Stimulated activated CD8-positive, alpha-beta memory T cell treated with anti-CD3 and anti-CD28 coated beads, Interleukin-7, amount 100 ng/mL, for 4 hours (primary cell): ENCODE data around the gene DNAAF9.
A peak's percentile ranks its signal among the peaks of the same experiment; 100 is the strongest.

Experiments
- DNase-seq, 2 donors: peaks; one replicate each; pipeline ENCODE4 v3.0.0-alpha.2; 2020; ENCODE audit warnings: low read depth in 2 of 2

Gene DNAAF9

DNA sequence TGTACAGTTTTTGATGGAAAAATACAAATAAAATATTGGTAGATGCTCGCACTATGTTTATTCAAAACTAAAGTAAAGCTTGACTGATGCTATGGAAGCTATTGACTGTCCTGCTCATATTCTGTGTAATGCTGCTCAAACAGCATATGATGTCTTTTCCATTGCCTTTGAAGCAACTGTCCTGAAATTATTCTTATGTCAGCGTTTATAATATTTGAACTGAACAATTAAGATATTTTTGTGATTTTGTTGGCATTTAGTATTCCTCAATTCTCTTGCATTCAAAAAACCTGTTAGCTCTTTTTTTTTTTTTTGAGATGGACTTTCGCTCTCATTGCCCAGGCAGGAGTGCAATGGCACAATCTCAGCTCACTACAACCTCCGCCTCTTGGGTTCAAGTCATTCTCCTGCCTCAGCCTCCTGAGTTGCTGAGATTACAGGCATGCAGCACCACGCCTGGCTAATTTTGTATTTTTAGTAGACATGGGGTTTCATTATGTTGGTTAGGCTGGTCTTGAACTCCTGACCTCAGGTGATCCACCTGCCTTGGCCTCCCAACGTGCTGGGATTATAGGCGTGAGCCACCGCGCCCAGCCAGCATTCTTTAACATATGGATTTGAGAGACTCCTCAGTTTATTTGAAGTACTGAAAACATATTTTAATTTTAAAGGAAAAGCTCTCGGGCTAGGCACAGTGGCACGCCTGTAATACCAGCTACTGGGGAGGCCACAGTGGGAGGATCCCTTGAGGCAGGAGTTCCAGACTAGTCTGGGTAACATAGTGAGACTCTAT is 5.3 kb upstream of the DNAAF9 start:
- DNase-seq, result no peak

DNA sequence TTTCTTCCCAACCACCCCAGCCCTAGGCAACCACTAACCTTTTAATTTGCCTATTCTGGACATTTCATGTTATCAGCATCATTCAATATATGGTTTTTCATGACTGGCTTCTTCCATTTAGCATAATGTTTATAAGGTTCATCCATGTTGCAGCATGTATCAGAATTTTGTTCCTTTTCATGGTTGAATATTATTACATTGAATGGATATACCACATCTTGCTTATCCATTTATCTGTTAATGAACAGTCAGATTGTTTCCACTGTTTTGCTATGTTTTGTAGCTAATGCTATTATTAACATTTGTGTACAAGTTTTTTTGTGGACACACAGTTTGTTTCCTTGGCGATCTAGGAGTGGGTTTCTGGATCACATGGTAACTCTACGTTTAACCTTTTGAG is 3.0 kb upstream of the DNAAF9 start:
- DNase-seq, result no peak

DNA sequence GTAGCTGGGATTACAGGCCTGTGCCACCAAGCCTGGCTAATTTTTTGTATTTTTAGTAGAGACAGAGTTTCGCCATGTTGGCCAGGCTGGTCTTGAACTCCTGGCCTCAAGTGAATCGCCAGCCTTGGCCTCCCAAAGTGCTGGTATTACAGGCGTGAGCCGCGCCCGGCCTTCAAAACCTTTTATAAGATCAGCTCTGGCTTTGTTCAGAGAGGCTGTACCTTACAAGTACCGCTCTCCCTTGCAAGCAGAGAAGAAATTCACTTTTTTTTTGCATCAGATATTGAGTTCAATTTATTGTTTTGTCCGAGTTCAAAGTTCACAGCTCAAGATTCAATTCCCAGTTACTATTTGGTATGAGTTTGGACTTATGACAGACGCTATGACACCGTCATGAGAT is 1.9 kb upstream of the DNAAF9 start:
- no peak for DNase-seq

DNA sequence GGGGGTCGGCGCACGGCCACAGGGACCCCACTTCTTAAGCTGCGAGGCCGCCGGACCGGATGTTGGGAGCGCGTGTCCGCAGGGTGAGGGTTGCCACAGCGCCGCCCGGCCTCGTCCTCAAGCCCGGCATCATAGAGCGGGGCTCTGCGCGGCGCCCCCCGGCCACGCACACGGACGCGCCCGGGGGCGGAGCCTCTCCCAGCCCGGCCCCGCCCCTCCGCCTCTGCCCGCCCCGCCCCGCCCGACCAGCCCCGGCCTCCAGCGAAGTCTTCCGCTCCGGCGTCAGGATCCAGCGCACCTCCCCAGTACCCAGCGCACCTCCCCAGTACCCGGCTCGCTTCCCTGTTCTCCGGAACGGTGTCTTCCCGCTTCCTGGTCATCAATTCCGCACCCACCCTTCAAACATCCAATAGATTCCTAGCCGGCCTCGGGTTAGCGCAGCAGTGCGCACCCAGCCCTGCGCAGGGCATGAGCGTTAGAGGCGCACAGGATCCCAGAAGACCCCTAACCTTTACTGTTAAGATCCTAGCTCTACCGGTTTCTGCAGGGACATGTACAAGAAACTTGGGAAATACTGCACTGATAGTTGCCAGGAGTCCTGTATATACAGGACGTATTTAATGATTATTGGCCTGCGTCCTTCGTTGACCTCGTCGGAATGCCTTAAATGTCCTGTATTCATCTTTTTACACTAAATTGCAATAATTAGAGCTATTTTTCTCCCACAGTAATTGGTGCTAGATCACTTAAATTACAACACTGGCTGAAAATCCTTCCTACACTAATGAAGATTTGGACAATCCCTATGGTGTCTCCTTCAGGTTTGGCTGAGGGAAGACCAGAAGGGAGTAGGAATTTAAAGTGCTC is 535 bp upstream of the DNAAF9 start:
- DNase-seq, result peak; percentile 26 to 64

DNA sequence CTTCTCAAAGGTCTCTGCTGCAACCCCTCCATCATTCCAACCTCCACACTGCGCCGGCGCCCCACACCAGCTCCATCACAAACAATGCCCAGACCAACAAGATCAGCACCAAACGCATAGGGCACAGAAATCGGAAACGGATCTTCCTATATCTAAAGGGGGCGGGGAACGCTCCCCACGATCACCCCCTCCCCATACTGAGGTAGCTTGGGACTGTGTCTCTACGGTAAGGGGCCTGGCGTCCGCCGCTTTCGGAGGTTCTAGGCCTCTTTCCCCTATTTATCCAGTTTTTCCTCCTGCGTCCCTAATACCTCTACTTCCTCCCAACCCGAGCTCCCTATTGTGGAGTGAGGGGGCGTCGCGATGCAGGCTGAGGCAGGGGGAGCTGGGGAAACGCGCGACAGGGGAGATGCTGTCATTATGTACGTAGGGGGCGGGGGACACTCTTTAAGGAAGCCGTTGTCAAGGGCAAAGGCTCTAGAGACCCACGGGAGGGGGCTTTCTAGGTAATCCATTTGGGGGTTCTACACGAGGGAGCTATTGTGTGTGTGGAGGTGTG is 909 bp downstream of the DNAAF9 start:
- no peak for DNase-seq

DNA sequence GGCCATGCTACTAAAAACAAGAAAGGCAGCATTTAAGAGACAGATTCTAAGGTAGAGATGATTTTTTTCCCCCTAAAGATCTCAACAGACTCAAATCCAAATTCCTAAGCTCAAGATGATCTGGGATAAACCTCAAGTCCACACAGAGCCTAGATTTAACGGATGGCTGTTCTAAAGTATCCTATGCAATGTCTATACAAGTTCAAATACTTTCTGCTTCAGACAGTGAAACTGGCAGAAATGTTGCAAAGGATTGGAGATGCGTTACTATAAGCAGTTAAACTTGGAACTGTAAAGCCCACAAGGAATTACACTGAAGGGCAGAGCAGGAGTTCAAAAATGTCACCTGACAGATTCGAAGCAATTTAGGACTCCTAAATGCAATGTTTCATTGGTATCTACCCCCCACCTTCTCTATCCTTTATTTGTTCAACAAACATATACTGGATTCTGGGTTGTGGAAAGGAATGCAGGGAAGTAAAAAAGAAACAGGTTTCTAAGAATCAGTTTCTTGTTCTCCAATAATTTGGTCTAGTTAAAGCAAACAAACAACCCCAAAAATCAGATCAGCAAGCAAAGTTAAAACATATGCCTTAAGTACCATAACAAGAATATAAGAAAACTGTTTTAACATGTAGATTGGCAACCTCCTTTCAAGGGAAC is 1.6 kb downstream of the DNAAF9 start:
- DNase-seq, result no peak

DNA sequence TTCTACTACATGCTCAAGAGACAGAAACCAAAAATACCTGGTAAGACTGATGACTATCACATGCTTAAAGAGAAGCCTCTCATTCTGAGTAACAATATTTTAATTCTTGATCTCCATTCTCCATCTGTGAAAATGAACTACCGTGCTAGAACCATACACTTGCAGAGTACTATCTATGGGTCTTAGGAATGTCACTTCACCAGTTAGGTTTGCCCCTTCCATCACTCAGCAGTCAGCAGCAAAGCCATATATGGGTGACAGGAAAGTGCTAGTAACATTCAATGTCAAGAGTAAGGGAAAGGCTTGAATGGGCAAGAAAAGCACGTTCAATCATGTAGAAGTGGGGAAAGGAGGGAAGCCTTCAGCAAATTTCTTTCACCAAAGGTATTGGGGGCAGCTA is 2.3 kb downstream of the DNAAF9 start:
- no peak for DNase-seq

DNA sequence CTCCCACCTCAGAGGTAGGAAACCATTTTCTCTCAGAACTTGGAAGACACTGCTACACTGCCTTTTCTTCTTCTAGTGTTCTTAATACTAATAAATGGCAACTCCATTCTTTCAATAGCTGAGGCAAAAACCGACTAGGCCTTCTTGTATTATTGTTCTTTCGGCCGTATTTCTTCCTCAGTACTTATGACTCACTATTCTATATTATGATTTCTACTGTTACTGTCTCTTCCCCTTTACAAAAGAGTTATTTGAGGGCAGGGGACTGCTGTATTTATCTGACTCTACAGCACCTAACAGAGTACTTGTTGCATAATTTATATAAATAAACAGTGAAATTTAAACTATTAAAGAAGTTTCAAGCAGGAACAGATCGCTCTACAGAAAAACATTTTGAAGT is 3.1 kb downstream of the DNAAF9 start:
- DNase-seq, result no peak

DNA sequence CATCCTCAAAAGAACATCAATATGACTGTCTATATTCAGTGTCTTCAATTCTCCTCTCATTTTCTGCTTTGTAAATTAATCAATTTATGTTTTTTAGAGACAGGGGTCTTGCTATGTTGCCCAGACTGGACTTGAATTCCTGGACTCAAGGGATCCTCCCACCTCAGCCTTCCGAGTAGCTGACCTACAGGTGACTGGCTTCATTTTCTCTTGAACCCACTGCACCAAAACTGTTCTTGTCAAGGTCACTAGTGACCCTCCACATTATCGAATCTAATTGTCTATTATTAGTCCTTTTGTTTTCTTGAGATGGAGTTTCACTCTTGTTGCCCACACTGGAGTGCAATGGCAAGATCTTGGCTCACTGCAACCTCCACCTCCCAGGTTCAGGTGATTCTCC is 3.7 kb downstream of the DNAAF9 start:
- no peak for DNase-seq

DNA sequence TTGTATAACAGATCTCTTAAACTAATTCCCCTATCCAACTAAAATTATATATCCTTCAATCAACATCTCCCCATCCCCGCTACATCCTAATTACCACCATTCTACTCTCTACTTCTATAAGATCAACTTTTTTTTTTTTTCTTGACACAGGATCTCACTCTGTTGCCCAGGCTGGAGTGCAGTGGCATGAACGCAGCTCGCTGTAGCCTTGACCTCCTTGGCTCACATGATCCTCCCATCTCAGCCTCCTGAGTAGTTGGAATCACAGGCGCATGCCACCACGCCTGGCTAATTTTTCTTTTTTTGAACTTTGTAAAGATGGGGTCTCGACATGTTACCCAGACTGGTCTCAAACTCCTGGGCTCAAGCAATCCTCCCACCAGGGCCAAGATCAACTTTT is 5.0 kb downstream of the DNAAF9 start:
- DNase-seq, result no peak

DNA sequence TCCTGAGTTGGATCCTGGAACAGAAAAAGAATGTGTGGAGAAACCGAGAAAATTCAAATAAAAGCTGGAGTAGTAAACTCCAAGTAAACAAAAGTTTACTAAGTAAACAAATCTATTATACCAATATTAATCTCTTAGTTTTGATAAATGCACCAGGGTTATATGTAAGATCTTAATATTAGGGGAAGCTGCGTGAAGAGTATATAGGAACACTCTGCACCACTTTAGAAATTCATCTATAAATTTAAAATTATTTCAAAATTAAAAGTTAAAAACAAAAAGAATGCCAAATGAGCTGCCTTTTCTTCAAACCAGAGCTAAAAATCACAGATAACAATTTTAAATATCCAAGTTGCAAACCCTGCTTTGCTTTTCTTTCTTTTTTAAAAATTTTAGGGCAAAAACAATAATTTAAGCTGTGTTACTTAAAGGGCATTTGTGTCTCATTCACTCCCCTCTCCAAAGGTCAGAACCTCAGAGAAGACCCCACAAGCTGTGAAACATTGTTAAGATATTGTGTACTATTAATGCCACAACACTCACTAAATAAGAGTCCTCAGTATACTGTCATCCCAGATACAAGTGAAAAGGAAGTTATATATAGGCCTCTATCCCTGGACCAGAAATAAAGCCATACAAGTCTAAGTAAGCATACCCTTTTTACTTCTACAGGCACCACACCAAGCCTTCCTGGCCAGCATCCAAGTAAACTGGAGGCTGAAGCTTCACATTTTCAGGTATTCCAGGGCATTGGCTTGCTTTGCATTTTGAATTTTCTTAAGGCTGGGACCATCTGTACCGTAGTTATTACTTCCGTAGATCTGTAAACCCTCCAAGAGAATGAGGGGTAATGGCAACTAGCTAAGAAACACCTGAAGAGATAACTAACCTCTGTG is 7.0 kb downstream of the DNAAF9 start:
- DNase-seq, result no peak

DNA sequence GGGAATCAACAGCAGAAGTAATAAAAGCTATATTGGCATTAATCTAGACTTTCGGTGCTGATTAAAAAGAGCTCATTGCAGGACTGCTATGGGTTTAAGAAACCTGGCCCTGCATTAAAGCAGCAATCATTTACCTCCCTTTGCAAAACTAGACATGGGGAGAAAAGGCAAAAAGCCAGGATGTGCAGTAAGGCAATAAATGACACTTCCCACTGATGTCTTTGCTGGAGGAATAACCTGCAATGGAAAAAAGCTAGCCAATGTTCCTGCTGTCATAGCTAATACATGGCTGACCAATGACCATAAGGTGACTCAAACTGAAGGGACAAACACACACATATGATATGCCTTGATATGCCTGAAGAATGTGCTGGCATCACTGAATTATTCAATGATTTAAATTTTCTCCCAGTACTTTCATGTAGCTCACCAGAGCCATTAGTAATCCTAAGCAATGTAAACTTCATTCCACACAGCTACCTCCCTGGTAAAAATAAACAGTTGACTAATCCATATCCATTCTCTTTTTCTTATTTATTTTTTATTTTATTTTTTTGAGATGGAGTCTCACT is 8.7 kb downstream of the DNAAF9 start:
- DNase-seq, result no peak

DNA sequence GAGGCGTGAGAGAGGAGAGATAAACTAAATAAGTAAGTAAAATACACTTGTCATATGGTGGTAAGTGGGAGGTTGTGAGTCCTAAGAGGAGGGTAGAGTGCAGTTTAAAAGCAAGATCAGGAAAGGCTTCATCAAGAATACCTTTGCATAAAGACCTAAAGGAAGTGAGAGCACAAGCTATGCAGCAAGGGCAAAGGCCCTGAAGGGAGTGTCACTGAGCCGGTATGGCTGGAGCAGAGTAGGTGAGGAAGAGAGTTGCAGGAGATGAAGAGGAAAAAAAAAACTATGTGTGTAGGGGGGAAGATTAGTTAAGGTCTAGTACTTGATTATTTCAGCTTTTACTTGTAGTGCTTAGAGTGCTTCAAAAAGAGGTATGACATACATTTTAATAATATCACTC is 11.0 kb downstream of the DNAAF9 start:
- no peak for DNase-seq

DNA sequence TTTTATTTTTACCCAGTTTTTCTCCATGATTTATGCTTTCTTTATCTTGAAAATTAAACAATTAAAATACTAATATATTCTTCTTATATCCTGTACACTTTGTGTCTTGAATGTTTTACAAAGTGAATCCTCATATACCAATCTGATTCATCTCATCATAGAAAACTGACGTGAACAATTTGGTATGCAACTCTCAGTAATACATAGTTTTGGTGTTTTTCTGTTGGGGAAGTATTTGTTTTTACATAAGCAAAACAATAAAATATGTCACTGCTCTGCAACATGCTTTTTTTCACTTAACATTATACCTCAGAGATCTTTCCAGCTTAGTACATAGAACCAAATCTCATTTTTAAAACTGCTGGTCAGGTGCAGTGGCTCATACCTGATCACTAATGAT is 14.7 kb downstream of the DNAAF9 start:
- DNase-seq, result no peak

DNA sequence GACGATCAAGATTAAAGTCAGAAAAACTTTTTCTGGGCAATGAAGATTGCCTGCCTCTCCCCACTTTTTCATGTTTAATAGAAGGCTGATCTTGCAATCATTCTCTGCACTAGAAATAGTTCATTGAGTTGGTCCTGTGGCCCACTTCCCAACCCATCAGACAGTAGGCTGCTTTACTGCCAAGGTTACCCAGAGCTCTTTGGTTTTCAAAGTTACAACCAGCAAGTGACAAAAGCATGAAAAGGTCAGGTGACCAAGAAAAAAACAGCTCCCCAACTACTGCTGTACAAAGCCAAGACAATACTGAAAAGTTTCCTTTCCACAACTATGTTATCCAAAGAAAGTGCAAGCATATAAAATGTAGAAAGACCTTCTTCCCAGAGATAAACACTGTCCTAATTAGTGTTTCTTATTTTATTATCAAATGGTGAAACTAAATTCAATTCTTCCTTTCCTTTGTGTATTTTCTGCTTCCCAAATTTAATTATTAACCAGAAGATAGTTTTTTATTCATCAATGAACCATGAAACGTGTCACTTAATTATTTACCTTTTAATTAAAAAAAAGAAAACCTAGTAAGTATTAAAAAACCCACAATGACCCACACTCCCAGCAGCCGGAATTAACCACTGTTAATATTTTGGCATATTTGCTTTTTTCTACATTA is 16.6 kb downstream of the DNAAF9 start:
- DNase-seq, result no peak

DNA sequence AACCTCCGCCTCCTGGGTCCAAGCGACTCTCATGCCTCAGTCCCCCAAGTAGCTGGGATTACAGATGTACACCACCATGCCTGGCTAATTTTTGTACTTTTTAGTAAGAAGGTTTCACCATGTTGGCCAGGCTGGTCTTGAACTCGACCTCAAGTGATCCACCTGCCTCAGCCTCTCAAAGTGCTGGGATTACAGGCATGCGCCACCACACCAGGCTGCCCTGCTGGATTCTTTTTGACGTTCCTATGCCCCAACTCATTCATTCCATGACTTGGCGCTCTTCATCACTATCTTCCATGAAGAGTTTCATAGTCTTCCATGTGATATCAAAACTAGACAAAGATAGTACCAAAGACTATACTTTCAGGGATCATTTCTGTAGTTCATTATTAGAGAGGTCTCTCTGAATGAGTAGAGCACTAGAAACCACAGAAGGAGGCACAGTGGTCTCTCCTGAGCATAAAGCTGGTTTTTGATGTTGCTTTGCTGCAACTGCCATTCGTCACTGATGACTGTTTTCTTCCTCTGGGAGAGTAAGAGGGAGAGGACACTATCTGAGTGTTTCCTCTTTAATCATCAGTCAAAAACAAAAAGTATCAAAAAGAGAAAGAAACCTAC is 23.5 kb downstream of the DNAAF9 start:
- no peak for DNase-seq

DNA sequence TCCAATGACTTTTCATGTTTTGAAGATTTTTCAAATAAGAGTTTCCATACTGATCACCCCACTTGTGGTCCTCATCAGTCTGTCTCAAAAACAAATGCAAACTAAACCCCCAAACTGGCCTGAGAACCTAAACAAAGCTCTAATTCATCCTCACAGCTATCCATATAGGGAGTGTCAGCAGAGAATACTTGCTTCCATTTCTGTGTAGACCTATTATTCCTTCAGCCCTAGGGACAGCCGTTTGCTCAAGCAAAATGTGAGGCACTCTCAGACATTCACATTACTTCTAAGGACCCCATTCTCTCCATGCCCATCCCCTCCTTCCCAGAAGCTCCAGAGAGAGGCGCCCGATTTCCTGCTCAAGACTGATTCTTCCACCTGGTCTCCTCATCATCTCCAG is 24.6 kb downstream of the DNAAF9 start:
- DNase-seq, result no peak

DNA sequence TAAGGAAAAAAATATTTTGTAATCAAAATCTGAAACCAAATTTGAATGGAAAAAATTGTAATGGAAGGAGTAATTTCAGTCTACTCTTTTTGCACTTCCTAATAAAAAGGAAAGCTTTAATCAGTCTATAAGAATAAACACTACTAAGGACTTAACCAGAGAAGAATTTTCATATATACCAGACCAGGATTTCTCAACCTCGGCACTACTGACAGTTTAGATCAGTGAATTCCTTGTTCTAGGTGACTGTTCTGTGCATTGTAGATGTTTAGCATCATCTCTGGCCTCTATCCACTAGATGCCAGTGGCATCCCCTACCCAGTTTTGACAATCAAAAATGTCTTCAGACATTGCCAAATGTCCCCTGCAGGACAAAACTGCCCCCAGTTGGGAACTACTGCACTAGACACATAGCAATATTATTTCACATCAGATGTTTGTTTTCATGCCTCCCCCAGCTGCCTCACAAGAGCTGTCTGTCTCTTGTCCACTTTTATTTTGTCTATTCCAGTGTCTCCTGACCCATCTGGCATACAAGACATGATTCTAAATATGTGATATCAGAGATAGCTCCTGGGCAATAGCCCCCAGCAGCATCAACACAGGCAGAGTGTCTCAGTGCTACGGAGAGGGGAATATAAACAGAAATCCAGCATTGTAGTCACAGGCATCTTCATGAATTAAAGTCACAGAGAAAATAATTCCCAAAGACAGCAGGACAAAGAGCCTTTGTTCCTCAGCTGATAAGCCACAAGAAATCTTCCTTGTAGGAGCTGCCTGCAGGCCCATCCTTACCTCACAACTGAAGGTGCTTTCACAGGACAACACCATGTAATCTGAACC is 27.0 kb downstream of the DNAAF9 start:
- no peak for DNase-seq

DNA sequence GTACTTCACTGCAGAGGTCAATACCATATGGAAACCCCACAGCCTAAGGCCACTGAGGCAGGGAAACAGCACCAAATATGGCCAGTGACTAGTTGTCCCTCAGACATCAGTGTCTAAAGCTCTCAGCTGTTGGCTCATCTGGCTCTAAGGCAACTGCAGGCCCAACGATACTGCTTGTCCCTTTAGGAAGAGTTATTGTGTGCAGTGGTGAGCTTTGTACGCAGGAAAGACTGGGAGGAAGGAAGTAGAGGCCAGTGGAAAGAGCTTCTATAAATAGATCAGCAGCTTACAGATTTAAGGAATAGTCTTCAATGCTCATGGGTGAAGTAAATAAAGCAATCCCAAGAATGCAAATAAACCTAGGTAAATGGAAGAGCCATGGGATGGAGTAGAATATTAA is 29.3 kb downstream of the DNAAF9 start:
- no peak for DNase-seq
